Upper lobe of left lung (tissue), 4 donors: ENCODE results near the gene HOXA10.

ENCODE experiments used
- CTCF ChIP-seq, 6 experiments: fragments of 450-650 bp in 4 of 6; fragments of 200-600 bp in 2 of 6; sonication (generic) in 2 of 6; IDR thresholded peaks; one replicate each; pipeline ENCODE4 v1.5.1; 2016 to 2019; ENCODE audit warnings: antibody characterized with exemption in 6 of 6
- POLR2A ChIP-seq, 4 donors: fragments of 450-650 bp; IDR thresholded peaks; one replicate each; pipeline ENCODE4 v1.5.1; 2016 to 2017; ENCODE audit warnings: antibody characterized with exemption in 4 of 4, mild to moderate bottlenecking in 2 of 4

- TF ChIP-seq POLR2A (IDR thresholded peaks at IDR 0.05) (no peak), CTCF (IDR thresholded peaks at IDR 0.05) (no peak)
These were observed 26.7 kb downstream of the HOXA10 start, which contains the start of gene HOXA6 for GRCh38 chr7:27147199-27148030.
